Common myeloid progenitor, CD34-positive (primary cell): Measurements from ENCODE around the gene AMBP.

ENCODE experiments used
- CTCF ChIA-PET: fragments of 350-600 bp; sonication (Branson Sonifier 250); formaldehyde crosslinking; loops from one replicate; lab custom pipeline; 2021; ENCODE audit warnings: antibody characterized with exemption; lab: Charles Lee
- POLR2A ChIA-PET: fragments of 350-600 bp; sonication (Branson Sonifier 250); formaldehyde crosslinking; loops from one replicate; lab custom pipeline; 2021; ENCODE audit warnings: antibody characterized with exemption; lab: Charles Lee
- DNase-seq, 3 donors: peaks; one replicate each; pipeline versions ENCODE4 v3.0.0 to v3.0.0-alpha.2; 2013
- H3K27ac ChIP-seq, 2 experiments: 1 replicate in 1 of 2; 2 replicates in 1 of 2; pipeline ENCODE4 v1.7.0; 2013; ENCODE audit warnings: inconsistent platforms in 2 of 2, low read length in 2 of 2, mild to moderate bottlenecking in 2 of 2, low read depth in 1 of 2, moderate library complexity in 1 of 2; ENCODE audit not compliant: severe bottlenecking in 2 of 2, insufficient read depth in 1 of 2, poor library complexity in 1 of 2
- H3K27me3 ChIP-seq, 5 experiments: replicated peaks in 2 of 5; 1 replicate in 3 of 5; 2 replicates in 2 of 5; pipeline versions ENCODE4 v1.6.1 to v1.7.0; 2013; ENCODE audit warnings: low read length in 4 of 5, mild to moderate bottlenecking in 2 of 5, moderate library complexity in 2 of 5, inconsistent platforms in 1 of 5; ENCODE audit not compliant: insufficient read depth in 5 of 5, control insufficient read depth in 4 of 5
- H3K36me3 ChIP-seq, 4 experiments: 1 replicate in 2 of 4; 2 replicates in 2 of 4; pipeline versions ENCODE4 v1.6.1 to v1.7.0; 2013; ENCODE audit warnings: low read length in 3 of 4, control low read depth in 1 of 4, mild to moderate bottlenecking in 1 of 4; ENCODE audit not compliant: control insufficient read depth in 4 of 4, insufficient read depth in 4 of 4
- H3K4me1 ChIP-seq, 4 experiments: 1 replicate in 3 of 4; 2 replicates in 1 of 4; pipeline versions ENCODE4 v1.6.1 to v1.7.1; 2013; ENCODE audit warnings: low read length in 3 of 4, mild to moderate bottlenecking in 3 of 4, control low read depth in 1 of 4, inconsistent platforms in 1 of 4, moderate library complexity in 1 of 4; ENCODE audit not compliant: control insufficient read depth in 4 of 4, insufficient read depth in 4 of 4; ENCODE audit errors: control extremely low read depth in 1 of 4
- H3K4me3 ChIP-seq, 7 experiments: 1 replicate in 4 of 7; 2 replicates in 3 of 7; pipeline versions ENCODE4 v1.5.1 to v1.7.0; 2013; ENCODE audit warnings: mild to moderate bottlenecking in 7 of 7, low read length in 6 of 7, moderate library complexity in 6 of 7, inconsistent platforms in 2 of 7, low read depth in 2 of 7, control low read depth in 1 of 7; ENCODE audit not compliant: insufficient read depth in 4 of 7, control insufficient read depth in 1 of 7; ENCODE audit errors: extremely low read depth in 1 of 7
- H3K9me3 ChIP-seq, 5 experiments: 1 replicate in 4 of 5; 2 replicates in 1 of 5; pipeline versions ENCODE4 v1.6.1 to v1.7.1; 2013; ENCODE audit warnings: low read length in 4 of 5, mild to moderate bottlenecking in 2 of 5, inconsistent platforms in 1 of 5, low read depth in 1 of 5, moderate library complexity in 1 of 5; ENCODE audit not compliant: control insufficient read depth in 4 of 5, insufficient read depth in 2 of 5; ENCODE audit errors: control extremely low read depth in 1 of 5
- WGBS: methylation state at CpG from one replicate; pipeline ENCODE4 v1.1.5; 2013; ENCODE audit not compliant: insufficient coverage; 5-methylcytosine and 5-hydroxymethylcytosine counted together

Gene AMBP

DNA sequence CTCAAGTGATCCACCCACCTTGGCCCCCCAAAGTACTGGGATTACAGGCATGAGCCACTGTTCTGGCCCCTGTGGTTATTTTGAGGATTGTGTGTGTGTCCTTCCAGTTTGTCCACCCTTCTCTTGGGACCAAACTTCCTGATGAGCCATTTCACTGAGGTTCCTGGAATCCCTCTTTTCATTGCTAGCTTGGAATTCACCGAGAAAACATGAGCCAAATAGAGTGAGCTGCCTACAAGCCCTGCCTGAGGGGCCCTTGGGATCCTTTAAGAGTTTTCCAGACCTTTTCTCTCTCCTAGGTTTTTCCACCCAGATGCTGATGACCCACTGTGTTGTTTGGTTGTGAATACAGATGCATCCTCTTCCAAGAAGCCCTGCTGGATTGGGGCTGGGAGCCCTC is 34.2 kb upstream of the AMBP start:
- POLR2A ChIA-PET: interaction anchor here (0.7 kb wide), 1 partner anchor 537 kb away, joined by 3 read pairs; no protein-coding TSS in a partner anchor
- 89% methylated on average over 1 of the region's 1 CpG for WGBS
- CTCF ChIA-PET: interaction anchor here (0.7 to 1.4 kb wide), 2 partner anchors 10 to 939 kb away, joined by 3 to 5 read pairs; no protein-coding TSS in a partner anchor

GRCh38 chr9:114110180-114110579 is 32.1 kb upstream of the AMBP start:
- no peak overlapping the region for H3K27ac ChIP-seq
- DNase-seq: no peak
- ChIA-PET POLR2A (no interaction called here), CTCF (interaction anchor here (0.8 to 6.3 kb wide), 8 partner anchors 11 to 198 kb away, joined by 3 to 90 read pairs (median 6); partner anchors contain the start of gene COL27A1)
- H3K4me3 ChIP-seq: no peak overlapping the region
- no peaks in the 10 kb centered on the region for H3K36me3 ChIP-seq
- no CpG with 5 or more reads among the region's 2 CpGs for WGBS
- H3K9me3 ChIP-seq: no peaks in the 10 kb centered on the region
- peaks cover 0 to 9% (median 2%) of the 10 kb centered on the region in 5 experiments for H3K27me3 ChIP-seq
- no peaks in the 10 kb centered on the region for H3K4me1 ChIP-seq

More for the DNA sequence above, 34.2 kb upstream of the AMBP start:
- no peaks in the 10 kb centered on the region for H3K4me1 ChIP-seq
- no peak overlapping the region for H3K4me3 ChIP-seq
- H3K36me3 ChIP-seq: no peaks in the 10 kb centered on the region
- no peak overlapping the region for H3K27ac ChIP-seq
- H3K9me3 ChIP-seq: no peaks in the 10 kb centered on the region
- DNase-seq: no peak
- H3K27me3 ChIP-seq: peaks cover 0 to 15% (median 2%) of the 10 kb centered on the region in 5 experiments

- DNase-seq: no peak
- Histone ChIP-seq H3K4me3 (no peak overlapping the region), H3K36me3 (no peaks in the 10 kb centered on the region), H3K27ac (no peak overlapping the region), H3K4me1 (no peaks in the 10 kb centered on the region), H3K27me3 (peaks cover 0 to 9% (median 4%) of the 10 kb centered on the region in 5 experiments), H3K9me3 (no peaks in the 10 kb centered on the region)
- WGBS: 100% methylated on average over 2 of the region's 6 CpGs
- ChIA-PET POLR2A (no interaction called here), CTCF (interaction anchor here (0.7 to 6.3 kb wide), 12 partner anchors 12 to 195 kb away, joined by 3 to 90 read pairs (median 6); partner anchors contain the start of gene COL27A1)
Measured at GRCh38 chr9:114109124-114109523, 31.0 kb upstream of the AMBP start.

GRCh38 chr9:114108016-114108833 is 30.1 kb upstream of the AMBP start:
- DNase-seq: peak; percentile 56 to 78 (median 73)
- WGBS: 53% methylated on average over 21 of the region's 28 CpGs
- H3K4me3 ChIP-seq: no peak overlapping the region
- POLR2A ChIA-PET: no interaction called here
- no peak overlapping the region for H3K27ac ChIP-seq
- peaks cover 0 to under 1% (median 0%) of the 10 kb centered on the region in 5 experiments for H3K9me3 ChIP-seq
- peaks cover 0 to 9% (median 2%) of the 10 kb centered on the region in 5 experiments for H3K27me3 ChIP-seq
- CTCF ChIA-PET: interaction anchor here (0.7 to 6.3 kb wide), 27 partner anchors 8 to 302 kb away, joined by 3 to 90 read pairs (median 5); partner anchors contain the start of genes AMBP, COL27A1 and KIF12
- no peaks in the 10 kb centered on the region for H3K4me1 ChIP-seq
- H3K36me3 ChIP-seq: no peaks in the 10 kb centered on the region

- Histone ChIP-seq H3K9me3 (peaks cover 0 to 7% (median 0%) of the 10 kb centered on the region in 5 experiments), H3K36me3 (no peaks in the 10 kb centered on the region), H3K27ac (no peak overlapping the region), H3K27me3 (peaks cover 0 to 4% (median 2%) of the 10 kb centered on the region in 5 experiments), H3K4me3 (no peak overlapping the region), H3K4me1 (no peaks in the 10 kb centered on the region)
- ChIA-PET POLR2A (no interaction called here), CTCF (interaction anchor here (0.7 to 6.3 kb wide), 27 partner anchors 8 to 301 kb away, joined by 3 to 90 read pairs (median 4); partner anchors contain the start of genes AMBP, COL27A1 and KIF12)
- DNase-seq: no peak
- WGBS: 44% methylated on average over 8 of the region's 13 CpGs
Measured at GRCh38 chr9:114107286-114108001, 29.3 kb upstream of the AMBP start.

DNA sequence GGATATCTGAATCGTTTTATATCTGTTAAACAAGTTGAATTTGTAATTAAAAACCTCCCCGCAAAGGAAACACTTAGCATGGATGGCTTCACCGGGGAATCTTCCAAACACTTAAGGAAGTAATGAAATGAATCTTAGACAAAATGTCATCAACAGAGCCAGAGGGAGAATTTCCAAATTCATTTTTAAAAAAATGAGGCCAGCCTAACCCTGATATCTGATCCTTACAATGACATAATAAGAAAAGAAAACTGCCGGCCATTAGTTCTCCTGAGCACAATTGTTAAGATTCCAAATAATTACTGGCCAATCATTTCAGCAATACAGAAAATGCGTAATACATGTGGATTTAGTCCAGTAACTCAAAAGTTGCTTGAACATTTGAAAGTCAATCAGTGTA is 27.1 kb upstream of the AMBP start:
- no peak overlapping the region for H3K27ac ChIP-seq
- ChIA-PET POLR2A (no interaction called here), CTCF (interaction anchor here (5.1 to 6.3 kb wide), 2 partner anchors 51 to 186 kb away, joined by 19 to 90 read pairs; partner anchors contain the start of gene COL27A1)
- H3K4me3 ChIP-seq: no peak overlapping the region
- H3K9me3 ChIP-seq: peaks cover 0 to 11% (median 3%) of the 10 kb centered on the region in 5 experiments
- WGBS: 94% methylated on average over 3 of the region's 5 CpGs
- H3K36me3 ChIP-seq: no peaks in the 10 kb centered on the region
- DNase-seq: no peak
- peaks cover 0 to 3% (median 0%) of the 10 kb centered on the region in 5 experiments for H3K27me3 ChIP-seq
- peaks cover 0 to 4% (median 3%) of the 10 kb centered on the region in 4 experiments for H3K4me1 ChIP-seq
